HG02852 (cell line): Measurements from ENCODE around the gene CAMK1D.

Experiments used
- ATAC-seq: cut with Tn5 transposase; IDR thresholded peaks from one replicate; pipeline ENCODE4 v1.9.1; 2021; ENCODE audit warnings: mild to moderate bottlenecking, moderate library complexity; ENCODE audit not compliant: unreplicated experiment

Gene CAMK1D

DNA sequence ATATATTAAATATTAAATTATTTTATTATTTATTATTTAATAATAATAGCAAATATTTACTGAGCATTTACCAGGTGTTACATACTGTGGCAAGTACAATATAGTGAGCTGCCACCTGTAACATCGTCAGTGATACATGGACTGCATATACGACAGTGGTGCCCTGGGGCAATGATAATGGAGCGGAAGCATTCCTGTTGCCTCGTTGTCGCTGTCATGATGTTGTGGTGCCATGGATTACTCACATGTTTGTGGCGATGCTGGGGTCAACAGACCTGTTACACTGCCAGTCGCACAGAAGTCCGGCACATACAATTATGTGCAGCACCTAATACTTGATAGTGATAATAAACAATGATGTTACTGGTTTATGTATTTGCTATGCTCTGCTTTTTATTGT lies 20.6 kb downstream of the CAMK1D start:
- ATAC-seq: no peak

DNA sequence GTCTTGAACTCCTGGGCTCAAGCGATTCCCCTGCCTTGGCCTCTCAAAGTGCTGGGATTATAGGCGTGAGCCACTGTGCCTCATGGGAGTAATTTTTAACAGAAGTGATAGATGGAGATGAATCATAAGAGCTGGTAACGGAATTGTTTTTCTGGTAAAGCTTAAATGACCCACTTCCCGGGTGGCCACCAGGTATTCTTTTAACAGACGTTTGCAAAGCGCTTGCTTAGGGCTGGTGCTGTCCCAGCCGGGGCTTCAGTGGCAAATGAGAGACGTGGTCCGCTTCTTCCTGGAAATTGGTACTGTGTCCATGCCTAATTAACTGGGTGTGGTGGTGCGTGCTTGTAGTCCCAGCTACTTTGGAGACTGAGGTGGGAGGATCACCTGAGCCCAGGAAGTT lies 23.5 kb downstream of the CAMK1D start:
- no peak for ATAC-seq

DNA sequence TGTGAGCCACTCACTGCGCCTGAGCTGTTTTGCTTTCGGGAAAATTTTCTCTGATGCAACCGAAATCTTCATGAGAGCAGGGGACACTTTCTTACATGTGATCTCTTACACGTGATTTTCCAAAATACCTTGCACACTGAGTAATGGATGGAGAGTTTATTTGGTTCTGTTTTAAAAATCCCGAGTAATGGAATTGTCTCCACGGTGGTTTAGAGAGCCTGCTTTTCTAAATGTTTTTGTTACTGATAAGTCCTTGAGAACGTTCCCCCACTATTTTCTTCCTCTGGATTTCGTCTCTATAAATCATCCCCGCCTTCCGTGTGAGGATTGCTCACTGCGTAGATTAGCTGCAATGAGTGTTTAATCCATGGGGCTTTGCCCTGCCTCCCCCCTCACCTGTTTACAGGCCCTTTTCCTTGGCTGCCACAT lies 25.7 kb downstream of the CAMK1D start:
- ATAC-seq: no peak

DNA sequence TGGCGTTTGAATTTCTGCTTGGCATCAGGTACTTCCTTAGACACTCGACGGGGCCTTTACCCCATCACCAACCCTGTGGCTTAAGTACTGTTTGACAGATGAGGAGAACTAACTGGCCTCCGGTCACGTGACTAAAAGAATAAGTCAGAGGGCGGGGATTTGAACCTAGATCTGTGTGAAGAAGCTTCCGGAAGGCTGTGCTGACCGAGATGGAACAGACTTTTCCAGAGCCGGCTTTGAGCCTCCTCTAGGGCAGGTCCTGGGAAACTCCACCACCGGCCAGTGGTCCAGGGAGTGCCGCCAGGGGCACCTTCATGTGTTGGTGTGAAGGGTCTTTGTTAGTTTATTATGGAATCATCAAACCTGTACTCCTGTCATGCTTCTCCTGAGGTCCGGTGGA lies 26.9 kb downstream of the CAMK1D start:
- ATAC-seq: no peak

DNA sequence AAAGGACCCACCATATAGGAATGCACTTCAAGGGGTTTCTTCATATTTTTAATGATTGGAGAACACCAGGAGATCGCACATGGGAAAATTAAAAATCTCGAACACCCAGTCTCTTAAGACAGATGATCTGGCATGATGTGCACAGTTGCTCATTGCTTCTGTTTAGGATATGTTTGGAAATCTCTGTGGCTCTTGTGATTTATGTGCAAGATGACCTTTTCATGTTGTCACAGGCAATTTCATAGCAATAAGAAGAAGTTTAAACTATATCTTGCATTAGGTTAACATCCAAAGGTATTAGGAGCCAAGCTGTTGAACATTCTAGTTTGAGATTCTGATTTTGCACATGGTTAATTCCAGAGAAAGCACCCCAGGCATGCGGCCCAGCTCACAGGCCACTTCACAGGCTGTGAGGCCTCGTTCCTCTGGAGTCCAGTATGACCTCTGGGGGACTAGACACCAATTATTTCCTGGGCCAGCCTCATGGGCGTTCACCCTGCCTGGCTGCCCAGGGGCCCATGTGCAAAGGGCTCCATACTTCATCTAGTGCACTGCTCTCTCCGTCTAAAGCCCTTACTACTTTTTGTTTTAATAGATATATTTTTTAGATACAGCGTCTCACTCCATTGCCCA lies 28.4 kb downstream of the CAMK1D start:
- no peak for ATAC-seq

DNA sequence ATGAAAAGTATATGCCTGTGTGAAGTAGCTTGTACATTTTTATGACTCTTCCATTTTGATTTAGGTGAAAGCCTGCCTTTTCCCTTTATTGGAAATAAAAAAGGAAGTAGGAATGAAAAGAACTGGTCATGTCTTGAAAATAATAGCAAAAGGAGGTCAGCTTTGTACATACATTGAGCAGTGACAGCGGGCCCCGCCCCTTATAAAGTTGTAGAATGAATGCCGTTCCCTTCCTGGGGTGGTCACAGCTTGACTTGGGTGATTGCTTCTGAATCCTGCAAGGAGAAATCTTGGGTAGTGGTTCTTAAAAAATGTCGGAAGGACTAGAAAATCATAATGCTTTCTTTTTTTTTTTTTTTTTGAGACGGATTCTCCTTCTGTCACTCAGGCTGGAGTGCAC lies 31.7 kb downstream of the CAMK1D start:
- no peak for ATAC-seq

DNA sequence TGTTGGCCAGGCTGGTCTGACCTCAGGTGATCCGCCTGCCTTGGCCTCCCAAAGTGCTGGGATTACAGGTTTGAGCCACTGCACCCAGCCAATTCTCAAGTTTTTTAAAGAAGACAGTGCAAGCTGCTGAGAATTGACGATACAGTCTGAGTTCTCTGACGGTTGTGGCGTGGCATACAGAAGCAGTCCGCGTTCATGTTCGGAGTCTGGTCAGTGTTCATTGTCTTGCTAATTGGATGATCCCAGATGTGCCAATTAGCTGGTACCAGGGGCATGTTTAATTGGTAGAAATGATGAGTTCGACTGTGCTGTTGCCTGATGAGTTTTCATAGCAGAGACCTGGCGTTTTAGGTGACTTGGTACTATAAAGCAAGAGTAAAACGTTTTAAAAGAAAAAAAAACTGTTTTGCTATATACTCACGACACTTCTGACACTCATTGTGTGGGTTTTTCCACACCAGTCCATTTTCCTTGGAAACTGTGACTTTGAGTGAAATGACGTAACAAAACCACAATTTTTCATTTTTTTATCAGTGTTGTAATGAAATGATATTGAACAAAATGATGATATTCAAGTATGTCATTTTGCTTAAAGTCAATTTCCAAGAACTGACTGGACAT lies 32.3 kb downstream of the CAMK1D start:
- ATAC-seq: no peak

DNA sequence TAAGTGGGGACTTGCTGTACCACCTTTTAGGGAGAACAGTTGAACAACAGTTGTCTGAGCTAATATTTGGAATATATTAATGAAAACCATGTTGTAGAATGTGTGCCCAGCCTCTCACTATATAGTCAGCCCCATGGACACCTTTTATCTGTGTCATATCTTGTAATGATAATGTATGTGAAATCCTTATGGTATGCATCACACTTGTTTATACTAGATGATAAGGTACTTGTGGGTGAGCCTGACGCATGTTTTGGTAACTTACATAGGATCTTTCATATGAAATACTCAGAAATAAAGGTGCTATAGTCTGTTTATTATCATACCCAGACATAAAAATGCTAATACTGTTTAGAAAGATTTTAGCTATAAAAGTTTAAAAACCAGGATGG lies 32.8 kb downstream of the CAMK1D start:
- ATAC-seq: no peak

DNA sequence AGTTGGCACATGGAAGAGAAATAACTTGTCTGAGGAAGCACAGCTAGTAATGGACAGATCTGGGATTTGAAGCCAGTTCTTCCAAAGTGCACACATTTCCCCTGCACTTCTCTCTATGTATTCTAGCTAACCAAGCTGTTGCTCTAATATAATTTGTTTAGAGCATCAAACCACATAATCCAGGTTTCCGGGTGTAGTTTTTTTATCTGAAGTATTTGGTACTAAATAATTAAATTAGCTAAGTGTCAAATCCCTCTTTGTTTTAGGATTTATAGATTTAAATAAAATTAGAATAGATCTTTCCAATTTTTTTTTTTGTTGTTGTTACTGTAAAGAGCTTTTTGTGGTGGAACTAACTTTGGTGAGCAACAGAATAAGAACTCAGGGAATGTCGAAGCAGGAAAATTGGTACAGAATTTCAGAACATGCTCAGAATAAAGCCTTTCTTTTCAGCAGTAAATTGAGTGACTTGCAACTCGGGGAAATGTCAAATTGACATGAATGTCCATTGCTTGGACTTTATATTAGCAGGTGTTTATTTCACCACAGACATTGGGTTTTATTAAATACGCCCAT lies 33.7 kb downstream of the CAMK1D start:
- ATAC-seq: no peak

DNA sequence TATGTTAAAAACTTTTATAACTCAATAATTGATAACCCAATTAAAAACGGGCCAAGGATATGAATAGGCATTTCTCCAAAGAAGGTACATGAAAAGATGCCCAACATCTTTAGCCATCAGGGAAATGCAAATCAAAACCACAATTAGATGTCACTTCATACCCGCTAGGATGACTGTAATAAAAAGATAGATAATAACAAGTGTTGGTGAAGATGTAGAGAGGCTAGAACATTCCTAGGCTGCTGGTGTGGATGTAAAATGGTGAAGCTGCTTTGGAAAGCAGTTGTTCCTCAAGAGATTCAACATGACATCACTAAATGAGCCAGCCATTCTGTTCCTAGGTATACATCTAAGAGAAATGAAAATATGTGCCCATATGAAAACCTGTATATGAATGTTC lies 35.6 kb downstream of the CAMK1D start:
- no peak for ATAC-seq

DNA sequence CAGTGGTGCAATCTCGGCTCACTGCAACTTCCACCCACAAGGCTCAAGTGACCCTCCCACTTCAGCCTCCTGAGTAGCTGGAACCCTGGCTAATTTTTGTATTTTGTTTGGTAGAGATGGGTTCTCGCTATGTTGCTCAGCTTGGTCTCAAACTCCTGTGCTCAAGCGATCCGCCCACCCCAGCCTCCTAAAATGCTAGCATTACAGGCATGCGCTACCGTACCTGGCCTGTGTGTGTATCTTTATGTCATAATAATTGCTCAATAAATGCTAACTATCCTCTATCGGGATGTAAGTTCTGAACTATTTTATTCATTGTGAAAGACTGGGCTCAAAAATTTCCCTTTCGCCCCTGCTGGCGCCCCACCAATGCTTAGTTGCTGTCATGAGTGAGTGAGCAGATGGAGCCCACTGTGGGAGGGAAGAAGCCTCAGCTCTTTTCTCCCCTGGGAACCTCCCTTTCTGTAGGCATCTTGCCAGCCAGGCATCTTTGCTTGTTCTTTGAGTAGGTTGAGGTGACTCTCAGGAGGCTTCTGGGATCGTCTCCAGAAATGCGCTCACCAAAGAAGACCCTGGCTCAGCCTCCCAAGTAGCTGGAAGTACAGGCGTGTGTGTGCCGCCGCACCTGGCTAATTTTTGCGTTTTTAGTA lies 38.3 kb downstream of the CAMK1D start:
- ATAC-seq: no peak

DNA sequence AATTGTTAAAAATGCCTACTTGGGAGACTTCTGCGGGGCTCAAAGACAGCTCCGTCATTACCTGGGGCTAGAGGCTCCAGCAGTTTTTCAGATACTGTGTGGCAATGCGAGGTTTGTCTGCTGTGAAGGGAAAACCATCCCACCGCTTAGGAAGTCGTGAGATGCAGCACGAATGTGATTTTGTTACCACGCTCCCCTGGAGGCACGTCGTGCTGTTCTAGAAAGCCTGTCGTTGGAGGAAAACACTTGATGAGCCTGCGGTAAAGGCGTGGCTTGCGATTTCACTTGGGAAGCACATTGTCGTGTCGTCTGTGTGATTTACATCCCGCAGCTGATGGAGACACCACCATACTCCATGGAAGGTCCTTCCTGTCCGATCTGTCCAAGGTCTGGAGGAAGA lies 39.3 kb downstream of the CAMK1D start:
- ATAC-seq: no peak

DNA sequence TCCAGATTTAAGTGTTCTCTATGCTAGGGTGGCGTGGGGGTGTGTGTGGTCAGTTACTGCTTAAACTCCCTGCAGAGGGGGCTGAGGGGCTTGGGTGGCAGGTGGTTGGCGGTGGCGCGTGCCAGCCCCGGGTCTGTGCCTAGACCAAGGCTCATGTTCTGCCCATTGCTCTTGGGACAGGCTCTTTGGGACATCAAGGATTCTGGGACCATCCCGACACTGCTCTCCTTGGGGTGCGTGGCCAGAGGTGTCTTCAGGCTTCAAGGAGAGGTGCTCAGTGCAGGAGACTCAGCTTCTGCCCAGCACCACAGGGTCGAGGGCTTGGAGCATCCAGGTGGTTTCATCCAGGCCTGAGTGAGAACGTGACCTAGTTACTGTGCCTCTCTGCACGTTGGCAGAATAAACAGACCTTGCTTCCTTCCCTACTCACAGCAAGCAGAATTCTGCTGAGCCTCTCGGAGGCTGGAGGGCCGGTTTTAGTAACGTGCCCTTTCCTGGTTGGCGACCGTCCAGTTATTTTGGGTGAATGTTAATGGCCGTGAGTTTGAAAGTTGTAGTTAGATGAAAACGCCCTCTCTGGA lies 39.9 kb downstream of the CAMK1D start:
- ATAC-seq: no peak

DNA sequence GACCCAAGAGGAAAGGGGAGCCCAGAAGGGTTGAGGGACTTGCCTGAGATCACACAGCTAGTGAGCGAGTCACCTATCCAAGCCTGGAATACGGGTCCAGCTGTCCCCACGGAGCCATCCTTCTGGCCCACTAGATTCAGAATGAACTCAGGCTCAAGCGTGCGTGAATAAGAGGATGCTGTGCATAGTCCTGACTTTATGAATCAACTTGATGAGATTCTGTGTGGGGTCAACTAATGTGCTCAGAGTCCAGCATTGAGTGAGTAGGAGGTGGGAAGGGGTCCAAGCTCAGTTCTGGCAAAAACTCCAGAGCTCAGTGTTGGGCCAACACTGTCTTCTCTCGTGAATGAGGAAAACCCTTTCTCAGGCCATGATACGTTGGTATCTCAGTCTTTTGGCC lies 41.4 kb downstream of the CAMK1D start:
- no peak for ATAC-seq

DNA sequence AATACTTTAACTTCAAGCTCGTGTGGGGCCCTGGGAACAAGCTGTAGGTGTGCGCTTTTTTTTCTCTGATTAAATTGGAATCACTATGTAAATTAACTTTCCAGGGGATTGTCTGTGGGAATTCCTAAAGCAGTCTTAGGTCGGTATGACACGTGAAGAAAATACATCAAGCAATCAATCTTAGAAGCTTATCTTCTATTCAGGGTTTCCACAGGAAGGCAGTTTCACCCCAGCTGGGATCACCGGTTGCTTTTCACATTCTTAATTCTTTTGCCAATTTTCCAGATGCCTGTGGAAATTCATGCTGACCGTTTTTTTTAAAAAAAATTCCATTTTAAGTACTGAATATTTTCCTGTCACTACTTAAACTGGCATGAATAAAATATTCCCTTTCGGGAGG lies 41.9 kb downstream of the CAMK1D start:
- no peak for ATAC-seq

DNA sequence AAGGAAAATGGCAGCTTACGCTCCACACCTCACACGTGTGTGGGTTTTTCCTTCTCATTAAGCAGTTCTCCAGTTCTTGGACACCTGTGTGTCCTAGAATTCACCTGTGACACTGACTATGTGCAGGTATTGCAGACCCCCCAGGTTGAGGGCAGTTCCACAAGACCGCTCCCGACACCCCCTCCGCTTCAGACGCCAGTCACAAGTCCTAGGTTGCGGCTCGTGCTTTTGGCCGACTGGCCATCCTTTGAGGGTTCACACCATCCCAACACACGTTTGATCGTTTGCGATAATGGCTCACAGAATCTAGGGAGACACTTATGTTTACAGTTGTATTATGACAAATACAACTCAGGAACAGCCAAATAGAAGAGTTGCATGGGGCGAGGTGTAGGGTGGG lies 44.5 kb downstream of the CAMK1D start:
- no peak for ATAC-seq

DNA sequence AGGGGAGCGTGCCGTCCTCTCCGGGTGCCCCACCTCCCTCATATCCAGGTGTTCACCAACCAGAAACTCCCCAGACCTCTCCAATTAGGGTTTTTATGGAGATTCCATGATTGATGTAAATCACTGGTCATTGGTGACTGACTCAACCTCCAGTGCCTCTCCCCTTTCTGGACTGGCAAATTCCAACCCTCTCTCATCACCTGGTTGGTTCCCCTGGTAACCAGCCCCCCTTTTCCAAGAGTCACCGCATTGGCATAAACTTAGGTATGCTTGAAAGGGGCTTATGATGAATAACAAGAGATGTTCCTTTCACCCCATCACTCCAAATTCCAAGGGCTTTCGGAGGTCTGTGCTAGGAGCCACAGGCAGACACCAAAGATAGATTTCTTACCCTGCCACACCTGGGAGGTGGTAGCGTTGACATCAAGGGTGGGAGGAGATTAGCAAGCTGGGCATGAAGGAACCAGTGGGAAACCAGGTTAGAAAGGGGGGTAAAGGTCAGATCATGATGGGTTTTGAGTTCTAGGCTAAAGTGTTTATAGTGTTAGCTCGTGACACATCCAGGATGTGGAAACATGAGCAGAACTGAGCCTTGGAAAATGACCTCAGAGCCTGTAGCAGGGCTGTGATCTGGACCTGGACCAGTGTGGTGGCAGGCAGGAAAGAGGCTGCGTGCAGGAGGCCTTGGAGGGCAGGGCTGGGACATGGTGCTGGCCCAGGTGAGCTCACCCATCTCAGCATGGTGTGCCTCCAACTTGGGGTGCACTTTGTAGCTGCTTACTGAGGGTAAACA lies 45.1 kb downstream of the CAMK1D start:
- no peak for ATAC-seq

DNA sequence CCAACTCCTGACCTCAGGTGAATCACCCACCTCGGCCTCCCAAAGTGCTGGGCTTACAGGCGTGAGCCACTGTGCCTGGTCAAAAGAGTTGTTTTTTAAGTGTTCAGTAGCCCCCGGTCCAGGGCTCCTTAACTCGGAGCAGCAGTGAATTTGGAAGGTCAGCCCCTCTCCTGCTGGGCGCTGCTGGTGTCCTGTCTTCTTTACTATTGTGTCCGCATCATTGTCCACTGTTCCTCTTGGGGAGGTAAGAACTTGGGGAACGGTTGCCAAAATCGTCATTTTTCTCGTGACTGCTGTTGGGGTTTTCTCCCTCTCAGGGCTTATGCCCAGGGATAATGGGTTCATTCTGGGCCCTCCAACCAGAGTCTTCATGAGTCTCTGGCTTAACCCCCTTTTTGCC lies 46.7 kb downstream of the CAMK1D start:
- no peak for ATAC-seq

DNA sequence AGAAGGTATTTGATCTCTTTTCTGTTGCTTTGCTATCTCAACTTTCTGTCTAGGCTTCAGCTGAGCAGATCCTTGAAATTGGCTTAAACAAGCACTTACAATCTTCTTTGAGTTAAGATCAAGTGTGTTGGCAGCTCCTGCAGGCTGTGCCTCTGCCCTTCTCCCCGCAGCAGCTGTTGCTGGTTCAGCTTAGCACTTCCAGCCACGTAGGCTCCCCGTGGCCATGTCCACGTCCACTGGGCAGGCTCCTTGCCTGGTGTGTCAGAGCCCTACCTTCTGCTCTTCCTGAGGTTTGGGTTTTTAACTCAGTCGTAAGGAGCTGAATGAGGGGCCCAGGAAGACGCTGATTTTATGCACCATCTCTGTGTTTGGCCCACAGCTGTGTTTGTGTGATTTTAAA lies 47.2 kb downstream of the CAMK1D start:
- ATAC-seq: no peak

DNA sequence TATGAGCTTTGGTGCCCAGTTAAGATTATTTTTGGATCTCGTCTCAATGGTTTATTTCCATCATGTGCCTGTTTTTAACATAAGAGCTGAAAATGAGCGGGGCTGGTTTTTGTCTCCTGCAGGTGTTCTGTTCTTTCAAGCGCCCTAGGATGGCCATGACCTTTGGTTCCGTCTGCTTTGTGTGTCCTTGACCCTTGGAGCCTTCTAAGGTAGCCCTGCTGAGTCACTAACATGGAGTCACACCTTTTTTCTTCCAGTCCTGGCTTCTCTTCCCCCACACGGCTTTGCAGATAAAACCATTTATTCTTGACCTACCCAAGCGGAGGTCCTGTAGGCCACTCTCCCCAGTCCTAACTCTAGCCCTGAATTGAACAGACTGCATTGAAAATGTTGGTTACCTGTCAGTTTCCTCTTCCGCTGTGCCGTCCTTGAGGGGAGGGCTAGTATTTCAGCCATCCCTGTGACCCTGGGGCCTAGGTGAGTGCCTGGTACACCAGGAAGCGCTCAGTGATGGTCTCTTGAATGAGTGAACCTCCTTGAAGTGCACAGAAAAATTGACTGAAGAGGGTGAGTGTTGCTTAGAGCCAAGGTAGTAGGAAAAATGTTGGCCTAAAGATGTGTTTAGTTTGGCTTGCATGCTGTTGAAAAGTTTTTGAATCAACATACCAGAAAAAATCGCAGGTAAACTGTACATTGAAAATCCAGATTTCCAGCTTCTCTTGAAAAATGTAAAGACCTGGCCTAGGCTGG lies 48.0 kb downstream of the CAMK1D start:
- ATAC-seq: no peak
